HepG2 (cell line): ENCODE measurements around the gene PGAP3. TPM values are rescaled to one million over a fixed set of nuclear protein-coding genes. Genes with fewer than 3 reads are reported as not detected.

Experiments
- ATF7 ChIP-seq, 2 experiments: fragments of 450-650 bp in 1 of 2; sonication (generic) in 1 of 2; formaldehyde crosslinking in 1 of 2; IDR thresholded peaks; 2 replicates each; pipeline versions ENCODE4 v1.4.0 to v1.6.1; 2016 to 2020; ENCODE audit warnings: antibody characterized with exemption in 1 of 2, mild to moderate bottlenecking in 1 of 2, missing genetic modification reagents in 1 of 2
- BHLHE40 ChIP-seq: IDR thresholded peaks from 2 replicates; pipeline ENCODE4 v1.6.1; 2011; ENCODE audit warnings: low read length, improper control_type of control experiment
- CHCHD3 ChIP-seq: sonication (generic); formaldehyde crosslinking; IDR thresholded peaks from 2 replicates; pipeline ENCODE4 v1.8.0; 2022; ENCODE audit warnings: mild to moderate bottlenecking, missing genetic modification reagents, moderate library complexity
- CREM ChIP-seq, 2 experiments: sonication (generic) in 1 of 2; formaldehyde crosslinking in 1 of 2; IDR thresholded peaks; 2 replicates each; pipeline versions ENCODE4 v1.4.0 to v1.6.1; 2016 to 2020; ENCODE audit warnings: antibody characterized with exemption in 1 of 2, mild to moderate bottlenecking in 1 of 2, missing genetic modification reagents in 1 of 2
- FIP1L1 ChIP-seq: fragments of 200-400 bp; formaldehyde crosslinking; IDR thresholded peaks from 2 replicates; pipeline ENCODE4 v1.6.1; 2018; ENCODE audit warnings: low read depth, mild to moderate bottlenecking, low read length, moderate library complexity, borderline replicate concordance; ENCODE audit not compliant: insufficient read depth
- FOSL2 ChIP-seq: sonication (generic); formaldehyde crosslinking; IDR thresholded peaks from 2 replicates; pipeline ENCODE4 v1.4.0; 2020; ENCODE audit warnings: missing genetic modification reagents
- KDM1A ChIP-seq: IDR thresholded peaks from 2 replicates; pipeline ENCODE4 v1.6.1; 2016; ENCODE audit warnings: missing compliant biosample characterization
- MYC ChIP-seq: sonication (generic); formaldehyde crosslinking; IDR thresholded peaks from 2 replicates; pipeline ENCODE4 v1.9.0; 2021; ENCODE audit warnings: missing genetic modification reagents, borderline replicate concordance
- NCOR1 ChIP-seq: fragments of 200-600 bp; sonication (generic); IDR thresholded peaks from 2 replicates; pipeline ENCODE4 v1.7.0; 2017; ENCODE audit warnings: antibody characterized with exemption, low read length, borderline replicate concordance
- SMAD3 ChIP-seq: sonication (generic); formaldehyde crosslinking; IDR thresholded peaks from 2 replicates; pipeline ENCODE4 v1.4.0; 2020; ENCODE audit warnings: missing genetic modification reagents
- ZFP1 ChIP-seq: IDR thresholded peaks from 2 replicates; pipeline ENCODE4 v1.6.1; 2016
- ZFP91 ChIP-seq: sonication (generic); formaldehyde crosslinking; IDR thresholded peaks from 2 replicates; pipeline ENCODE4 v1.9.0; 2022; ENCODE audit warnings: missing genetic modification reagents, mild to moderate bottlenecking, borderline replicate concordance
- ZKSCAN5 ChIP-seq: sonication (generic); formaldehyde crosslinking; IDR thresholded peaks from 2 replicates; pipeline ENCODE4 v1.5.1; 2020; ENCODE audit warnings: mild to moderate bottlenecking, missing genetic modification reagents
- ZNF10 ChIP-seq: sonication (generic); formaldehyde crosslinking; IDR thresholded peaks from 2 replicates; pipeline ENCODE4 v1.4.0; 2020; ENCODE audit warnings: mild to moderate bottlenecking, low read depth, missing genetic modification reagents, borderline replicate concordance
- ZNF430 ChIP-seq: sonication (generic); formaldehyde crosslinking; IDR thresholded peaks from 2 replicates; pipeline ENCODE4 v1.9.0; 2021; ENCODE audit warnings: mild to moderate bottlenecking, missing genetic modification reagents
- ZNF724P ChIP-seq: sonication (generic); formaldehyde crosslinking; IDR thresholded peaks from 2 replicates; pipeline ENCODE4 v1.8.0; 2022; ENCODE audit warnings: missing genetic modification reagents, borderline replicate concordance
- polyA plus RNA-seq, 8 experiments: library from polyadenylated mRNA; depleted of rRNA in 3 of 8; stranded (reverse) in 7 of 8; unstranded in 1 of 8; fragments of >200 nt; fragmentation: Illumina TruSeq in 4 of 8; extraction: Trizol in 4 of 8; gene quantifications; 2 replicates each; pipeline versions ENCODE4 v1.2.1 to v1.2.3, GENCODE V29; 2011 to 2016; ENCODE audit warnings: low read depth in 4 of 8, missing spikeins in 1 of 8, mixed read lengths in 1 of 8; ENCODE audit not compliant: insufficient read depth in 1 of 8
- total RNA-seq, 5 experiments: library from RNA; depleted of rRNA; stranded (reverse); fragments of >200 nt; fragmentation: Illumina TruSeq; extraction: Trizol; gene quantifications; 2 replicates each; pipeline ENCODE4 v1.2.3, GENCODE V29; 2016; ENCODE audit warnings: low read depth in 1 of 5
- TF ChIP-seq, protein P1 (sequence below): sonication (generic); formaldehyde crosslinking; IDR thresholded peaks from 2 replicates; pipeline ENCODE4 v1.5.0; 2020; ENCODE audit warnings: mild to moderate bottlenecking, missing genetic modification reagents, borderline replicate concordance
- TF ChIP-seq, protein P2 (sequence below): sonication (generic); formaldehyde crosslinking; IDR thresholded peaks from 2 replicates; pipeline ENCODE4 v1.4.0; 2020; ENCODE audit warnings: missing genetic modification reagents

The PGAP3 gene
- total and polyA plus RNA-seq, 2 of the 13 experiments (the other 11 are each of a cell fraction or from before 2014, with no cell fraction given) = 11.9 to 14.6 TPM

- TF ChIP-seq, protein P1, sequence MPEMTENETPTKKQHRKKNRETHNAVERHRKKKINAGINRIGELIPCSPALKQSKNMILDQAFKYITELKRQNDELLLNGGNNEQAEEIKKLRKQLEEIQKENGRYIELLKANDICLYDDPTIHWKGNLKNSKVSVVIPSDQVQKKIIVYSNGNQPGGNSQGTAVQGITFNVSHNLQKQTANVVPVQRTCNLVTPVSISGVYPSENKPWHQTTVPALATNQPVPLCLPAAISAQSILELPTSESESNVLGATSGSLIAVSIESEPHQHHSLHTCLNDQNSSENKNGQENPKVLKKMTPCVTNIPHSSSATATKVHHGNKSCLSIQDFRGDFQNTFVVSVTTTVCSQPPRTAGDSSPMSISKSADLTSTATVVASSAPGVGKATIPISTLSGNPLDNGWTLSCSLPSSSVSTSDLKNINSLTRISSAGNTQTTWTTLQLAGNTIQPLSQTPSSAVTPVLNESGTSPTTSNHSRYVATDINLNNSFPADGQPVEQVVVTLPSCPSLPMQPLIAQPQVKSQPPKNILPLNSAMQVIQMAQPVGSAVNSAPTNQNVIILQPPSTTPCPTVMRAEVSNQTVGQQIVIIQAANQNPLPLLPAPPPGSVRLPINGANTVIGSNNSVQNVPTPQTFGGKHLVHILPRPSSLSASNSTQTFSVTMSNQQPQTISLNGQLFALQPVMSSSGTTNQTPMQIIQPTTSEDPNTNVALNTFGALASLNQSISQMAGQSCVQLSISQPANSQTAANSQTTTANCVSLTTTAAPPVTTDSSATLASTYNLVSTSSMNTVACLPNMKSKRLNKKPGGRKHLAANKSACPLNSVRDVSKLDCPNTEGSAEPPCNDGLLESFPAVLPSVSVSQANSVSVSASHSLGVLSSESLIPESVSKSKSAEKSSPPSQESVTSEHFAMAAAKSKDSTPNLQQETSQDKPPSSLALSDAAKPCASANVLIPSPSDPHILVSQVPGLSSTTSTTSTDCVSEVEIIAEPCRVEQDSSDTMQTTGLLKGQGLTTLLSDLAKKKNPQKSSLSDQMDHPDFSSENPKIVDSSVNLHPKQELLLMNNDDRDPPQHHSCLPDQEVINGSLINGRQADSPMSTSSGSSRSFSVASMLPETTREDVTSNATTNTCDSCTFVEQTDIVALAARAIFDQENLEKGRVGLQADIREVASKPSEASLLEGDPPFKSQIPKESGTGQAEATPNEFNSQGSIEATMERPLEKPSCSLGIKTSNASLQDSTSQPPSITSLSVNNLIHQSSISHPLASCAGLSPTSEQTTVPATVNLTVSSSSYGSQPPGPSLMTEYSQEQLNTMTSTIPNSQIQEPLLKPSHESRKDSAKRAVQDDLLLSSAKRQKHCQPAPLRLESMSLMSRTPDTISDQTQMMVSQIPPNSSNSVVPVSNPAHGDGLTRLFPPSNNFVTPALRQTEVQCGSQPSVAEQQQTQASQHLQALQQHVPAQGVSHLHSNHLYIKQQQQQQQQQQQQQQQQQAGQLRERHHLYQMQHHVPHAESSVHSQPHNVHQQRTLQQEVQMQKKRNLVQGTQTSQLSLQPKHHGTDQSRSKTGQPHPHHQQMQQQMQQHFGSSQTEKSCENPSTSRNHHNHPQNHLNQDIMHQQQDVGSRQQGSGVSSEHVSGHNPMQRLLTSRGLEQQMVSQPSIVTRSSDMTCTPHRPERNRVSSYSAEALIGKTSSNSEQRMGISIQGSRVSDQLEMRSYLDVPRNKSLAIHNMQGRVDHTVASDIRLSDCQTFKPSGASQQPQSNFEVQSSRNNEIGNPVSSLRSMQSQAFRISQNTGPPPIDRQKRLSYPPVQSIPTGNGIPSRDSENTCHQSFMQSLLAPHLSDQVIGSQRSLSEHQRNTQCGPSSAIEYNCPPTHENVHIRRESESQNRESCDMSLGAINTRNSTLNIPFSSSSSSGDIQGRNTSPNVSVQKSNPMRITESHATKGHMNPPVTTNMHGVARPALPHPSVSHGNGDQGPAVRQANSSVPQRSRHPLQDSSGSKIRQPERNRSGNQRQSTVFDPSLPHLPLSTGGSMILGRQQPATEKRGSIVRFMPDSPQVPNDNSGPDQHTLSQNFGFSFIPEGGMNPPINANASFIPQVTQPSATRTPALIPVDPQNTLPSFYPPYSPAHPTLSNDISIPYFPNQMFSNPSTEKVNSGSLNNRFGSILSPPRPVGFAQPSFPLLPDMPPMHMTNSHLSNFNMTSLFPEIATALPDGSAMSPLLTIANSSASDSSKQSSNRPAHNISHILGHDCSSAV (CRISPR knock-in tag) = no peak
- TF ChIP-seq ATF7 (IDR thresholded peaks at IDR 0.05) = no peak
- TF ChIP-seq ATF7 (CRISPR knock-in tag; IDR thresholded peaks at IDR 0.05) = no peak; the same call in 1 of the 2 replicates
- 0 out of 2 replicates have a peak, but pooled peaks have one; percentile 5 for TF ChIP-seq BHLHE40
- TF ChIP-seq ZFP91 (CRISPR knock-in tag) = no peak
- TF ChIP-seq FOSL2 = 0 out of 2 replicates have a peak, but pooled peaks have one; percentile 14
- TF ChIP-seq MYC (CRISPR knock-in tag) = no peak
- TF ChIP-seq ZNF10 = no peak
- TF ChIP-seq, protein P2, sequence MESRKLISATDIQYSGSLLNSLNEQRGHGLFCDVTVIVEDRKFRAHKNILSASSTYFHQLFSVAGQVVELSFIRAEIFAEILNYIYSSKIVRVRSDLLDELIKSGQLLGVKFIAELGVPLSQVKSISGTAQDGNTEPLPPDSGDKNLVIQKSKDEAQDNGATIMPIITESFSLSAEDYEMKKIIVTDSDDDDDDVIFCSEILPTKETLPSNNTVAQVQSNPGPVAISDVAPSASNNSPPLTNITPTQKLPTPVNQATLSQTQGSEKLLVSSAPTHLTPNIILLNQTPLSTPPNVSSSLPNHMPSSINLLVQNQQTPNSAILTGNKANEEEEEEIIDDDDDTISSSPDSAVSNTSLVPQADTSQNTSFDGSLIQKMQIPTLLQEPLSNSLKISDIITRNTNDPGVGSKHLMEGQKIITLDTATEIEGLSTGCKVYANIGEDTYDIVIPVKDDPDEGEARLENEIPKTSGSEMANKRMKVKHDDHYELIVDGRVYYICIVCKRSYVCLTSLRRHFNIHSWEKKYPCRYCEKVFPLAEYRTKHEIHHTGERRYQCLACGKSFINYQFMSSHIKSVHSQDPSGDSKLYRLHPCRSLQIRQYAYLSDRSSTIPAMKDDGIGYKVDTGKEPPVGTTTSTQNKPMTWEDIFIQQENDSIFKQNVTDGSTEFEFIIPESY (CRISPR knock-in tag) = no peak
- 0 out of 2 replicates have a peak, but pooled peaks have one; percentile 17 for TF ChIP-seq KDM1A (CRISPR knock-in tag)
- peak; percentile 75 for TF ChIP-seq SMAD3 (CRISPR knock-in tag)
- peak; percentile 77; the same call in 1 of the 2 replicates for TF ChIP-seq NCOR1
- TF ChIP-seq ZNF724P (CRISPR knock-in tag) = peak; percentile 67; the same call in 1 of the 2 replicates
- no peak for TF ChIP-seq ZKSCAN5
- TF ChIP-seq ZNF430 (CRISPR knock-in tag) = no peak
- no peak for TF ChIP-seq FIP1L1
- TF ChIP-seq CHCHD3 (CRISPR knock-in tag) = no peak
- 0 out of 2 replicates have a peak, but pooled peaks have one; percentile 21 for TF ChIP-seq ZFP1 (CRISPR knock-in tag)
- TF ChIP-seq CREM (IDR thresholded peaks at IDR 0.05) = peak; percentile 62; the same call in 1 of the 2 replicates
- no peak for TF ChIP-seq CREM (CRISPR knock-in tag; IDR thresholded peaks at IDR 0.05)
Measured at GRCh38 chr17:39687101-39687545, 734 bp downstream of the PGAP3 start (continued).
